Activated naive CD4-positive, alpha-beta T cell treated with anti-CD3 and anti-CD28 coated beads, Interleukin-2, amount 10 ng/mL, durations not matched to agents 5 hours and 36 hours (primary cell): ENCODE data around the gene COLEC12. TPM values are rescaled to one million over a fixed set of nuclear protein-coding genes. Genes with fewer than 3 reads are reported as not detected.

ENCODE experiments used
- total RNA-seq, 2 experiments: library from RNA; stranded (reverse); gene quantifications; one replicate each; pipeline ENCODE4 v1.2.3, GENCODE V29; 2021

COLEC12 gene
- not detected for total RNA-seq

GRCh38 chr18:500632-501405 lies at the start of gene COLEC12:
COLEC12 (minus strand) TSS chr18:500701; CDS start chr18:500514, 187 bp downstream.

GRCh38 chr18:267688-268552 lies 232.6 kb downstream of the COLEC12 start, which contains the start of gene THOC1:
THOC1 (minus strand) TSS chr18:268047; CDS start chr18:268019, 28 bp downstream.

Other genes with a start within 250 kb of the COLEC12 start
- 10 to 100 TPM; 44.3 to 46.4 TPM for gene THOC1, start 232.7 kb downstream of the COLEC12 start, total RNA-seq
- gene CETN1, start 79.7 kb upstream of the COLEC12 start, total RNA-seq = not detected
- gene CLUL1, start 96.3 kb upstream of the COLEC12 start, total RNA-seq = not detected
- gene TYMS, start 157.0 kb upstream of the COLEC12 start, total RNA-seq = 100 to 1,000 TPM; 242 to 244 TPM
- 10 to 100 TPM; 59.5 to 67.8 TPM for gene ENOSF1, start 211.9 kb upstream of the COLEC12 start, total RNA-seq